NCI-H146 (cell line): Measurements from ENCODE around the gene C11orf16.
"Not testable (repeated sequence)": the region's sequence is repeated elsewhere in the genome, so short reads cannot be mapped to it uniquely, and the experiment has no call there.

ENCODE experiments used
- DNase-seq: peaks from one replicate; lab custom pipeline; 2025; lab: John Stamatoyannopoulos, UW

C11orf16 gene

DNA sequence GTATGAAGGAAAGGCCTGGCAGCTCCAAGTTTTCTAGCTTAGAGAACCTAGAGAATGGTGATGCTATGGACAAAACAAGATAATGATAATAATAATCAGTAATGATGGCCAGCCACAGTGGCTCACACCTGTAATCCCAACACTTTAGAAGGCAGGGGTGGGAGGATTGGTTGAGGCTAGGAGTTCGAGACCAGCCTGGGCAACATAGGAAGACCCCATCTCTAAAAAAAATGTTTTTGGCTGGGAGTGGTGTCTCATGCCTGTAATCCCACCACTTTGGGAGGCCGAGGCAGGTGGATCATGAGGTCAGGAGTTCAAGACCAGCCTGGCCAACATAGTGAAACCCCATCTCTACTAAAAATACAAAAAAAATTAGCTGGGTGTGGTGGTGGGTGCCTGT, 3.0 kb upstream of the C11orf16 start:
- not testable (repeated sequence) for DNase-seq

- DNase-seq, result no peak
Measured at GRCh38 chr11:8934742-8935488, 2.2 kb upstream of the C11orf16 start.

GRCh38 chr11:8933931-8934330, 1.2 kb upstream of the C11orf16 start:
- DNase-seq, result no peak

DNA sequence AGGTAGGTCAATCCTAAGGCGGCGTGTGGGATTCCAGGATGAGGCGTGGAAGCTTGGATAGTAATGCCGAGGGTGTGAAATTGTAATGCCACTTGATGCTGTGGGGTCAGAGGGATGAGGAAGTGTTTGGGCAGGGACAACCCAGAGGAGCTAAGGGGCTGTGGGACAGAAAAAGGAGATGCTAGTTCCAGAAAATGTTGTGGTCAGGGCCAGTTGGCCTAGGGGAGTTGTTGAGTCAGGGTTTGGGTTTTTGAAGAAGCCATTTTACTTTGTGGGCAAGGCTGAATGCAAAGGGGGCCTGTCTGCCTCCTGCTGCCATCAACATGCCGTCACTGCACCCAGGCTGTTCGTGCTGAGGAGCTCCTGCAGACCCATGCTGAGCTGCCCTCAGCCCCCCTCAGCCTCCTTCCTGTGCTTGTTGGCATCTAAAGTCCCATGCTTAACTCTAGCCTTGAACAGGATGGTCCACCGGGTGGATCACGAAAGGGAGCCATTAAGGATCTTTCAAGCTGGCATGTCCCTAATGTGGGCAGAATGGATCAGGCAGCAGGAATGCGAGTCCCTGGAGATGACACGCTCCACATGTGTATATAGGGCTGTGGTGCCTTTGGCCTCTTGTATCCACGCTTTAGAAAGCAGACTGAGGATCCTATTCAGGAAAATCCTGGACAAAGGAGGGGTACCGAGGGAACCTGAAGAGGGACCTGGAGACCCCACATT, 2.1 kb downstream of the C11orf16 start:
- DNase-seq, result no peak

DNA sequence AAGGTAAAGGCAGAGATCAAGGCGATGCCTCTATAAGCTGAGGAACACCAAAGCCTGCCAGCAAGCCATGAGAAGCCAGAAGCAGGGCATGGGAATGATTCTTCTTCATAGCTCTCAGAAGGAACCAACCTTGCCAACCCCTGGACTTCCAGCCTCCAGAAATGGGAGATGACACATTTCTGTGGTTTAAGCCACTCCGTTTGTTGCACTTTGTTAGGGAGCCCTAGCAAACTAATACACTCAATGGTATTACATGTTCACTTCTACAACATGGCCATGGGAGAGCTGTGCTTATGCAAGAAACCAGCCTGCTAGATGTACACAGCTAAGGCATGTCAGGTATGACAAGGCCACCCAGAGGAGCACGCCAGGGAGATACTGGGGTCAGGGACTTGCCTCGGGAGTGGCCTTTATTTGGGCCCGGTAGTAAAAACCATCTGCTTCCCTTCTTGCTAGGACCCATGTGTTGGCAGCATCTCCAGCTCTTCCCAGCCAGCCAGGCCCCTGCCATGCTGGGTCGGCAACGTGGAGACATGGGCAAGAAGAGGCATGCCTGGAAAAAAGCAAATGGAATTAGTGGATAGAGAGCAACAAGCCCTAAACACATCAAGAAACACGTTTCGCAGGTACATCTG, 3.6 kb downstream of the C11orf16 start:
- DNase-seq, result no peak

DNA sequence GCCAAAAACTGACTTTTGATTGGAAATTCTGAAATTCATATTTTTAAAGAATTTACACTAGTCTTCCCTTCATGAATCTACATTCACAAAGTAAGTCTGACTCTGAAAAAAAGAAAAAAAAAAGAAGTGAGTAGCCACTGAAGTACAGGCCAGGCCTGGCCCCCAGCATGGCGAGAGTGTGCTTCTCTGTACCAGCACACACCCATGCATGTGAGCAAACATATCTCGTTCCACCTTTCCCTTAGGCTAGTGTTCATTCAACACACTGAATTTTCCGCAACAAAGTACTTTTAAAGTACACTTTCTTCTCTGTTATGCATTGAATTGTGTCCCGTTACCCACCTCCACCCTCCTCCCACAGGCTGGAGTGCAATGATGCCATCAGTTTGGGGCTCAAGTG, 4.5 kb downstream of the C11orf16 start:
- DNase-seq, result no peak

GRCh38 chr11:8927233-8927632, 5.5 kb downstream of the C11orf16 start:
- no peak for DNase-seq

- DNase-seq, result no peak
Measured at GRCh38 chr11:8926236-8926635, 6.5 kb downstream of the C11orf16 start.

DNA sequence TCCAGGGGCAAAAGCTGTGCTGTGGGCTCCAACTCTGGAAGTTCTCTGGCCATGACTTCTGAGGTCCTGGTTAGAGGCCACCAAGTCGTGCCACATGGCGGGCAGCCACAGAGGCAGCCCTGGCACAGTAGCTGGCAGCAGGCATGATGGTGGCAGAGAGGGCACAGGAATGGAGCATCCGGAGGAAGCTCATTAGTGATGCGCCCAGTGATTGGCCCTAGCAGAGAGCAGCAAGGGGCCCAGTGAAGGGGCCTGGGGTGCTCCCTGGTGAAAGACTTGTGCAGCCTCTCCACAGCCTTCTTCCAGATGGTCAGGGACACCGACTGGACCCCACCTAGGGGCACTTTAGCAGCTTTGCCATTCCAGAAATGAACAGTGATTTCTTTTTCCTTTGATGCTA, 7.0 kb downstream of the C11orf16 start:
- DNase-seq, result no peak

GRCh38 chr11:8922691-8923090, 10.1 kb downstream of the C11orf16 start:
- DNase-seq, result no peak

DNA sequence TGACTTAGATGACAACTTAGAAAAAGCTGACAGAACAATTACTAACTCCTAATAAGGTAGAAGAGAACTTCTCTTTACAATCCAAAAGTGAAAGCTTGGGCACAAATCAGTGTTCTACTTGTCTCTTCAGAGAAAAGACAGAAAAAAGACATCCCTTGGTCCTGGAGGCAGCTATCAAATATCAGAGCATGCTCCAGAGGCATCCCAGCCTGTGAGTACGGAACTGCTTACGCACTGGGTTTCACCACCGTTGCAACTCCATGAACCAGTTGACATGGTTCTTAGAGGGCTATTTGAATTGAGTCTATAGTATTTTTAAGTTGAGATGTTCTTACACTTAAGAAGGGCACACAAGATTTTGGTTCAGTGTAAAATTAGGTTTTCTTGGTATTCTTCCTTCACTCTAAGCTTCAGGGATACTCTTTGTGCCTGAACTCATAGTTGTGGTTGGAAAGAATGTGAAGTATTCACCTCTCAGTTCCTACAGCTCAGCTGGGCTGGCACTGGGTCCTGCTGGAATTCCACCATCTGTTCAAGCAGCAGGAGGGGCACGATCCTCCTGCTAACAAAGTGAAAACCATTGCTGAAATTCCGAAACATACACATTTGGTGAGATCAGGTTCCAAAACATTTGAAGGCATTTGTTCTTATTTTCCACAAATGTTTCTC, 15.5 kb downstream of the C11orf16 start:
- no peak for DNase-seq

DNA sequence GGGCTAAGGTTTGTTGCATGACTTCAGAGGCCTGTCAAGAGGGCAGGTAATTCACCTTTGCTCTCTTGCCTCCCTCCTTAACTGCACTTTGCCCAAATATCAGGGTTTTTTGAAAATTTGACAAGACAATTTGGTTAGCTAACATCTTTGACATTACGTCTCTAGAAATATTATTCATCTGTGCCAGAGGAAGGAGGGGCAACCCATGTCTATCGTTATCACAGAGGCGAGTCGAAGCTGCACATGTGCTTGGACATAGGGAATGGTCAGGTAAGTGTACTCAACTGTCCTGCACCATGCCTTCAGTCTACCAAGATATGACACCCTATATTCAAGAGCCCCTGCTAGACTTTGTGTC, 18.1 kb downstream of the C11orf16 start:
- no peak for DNase-seq

DNA sequence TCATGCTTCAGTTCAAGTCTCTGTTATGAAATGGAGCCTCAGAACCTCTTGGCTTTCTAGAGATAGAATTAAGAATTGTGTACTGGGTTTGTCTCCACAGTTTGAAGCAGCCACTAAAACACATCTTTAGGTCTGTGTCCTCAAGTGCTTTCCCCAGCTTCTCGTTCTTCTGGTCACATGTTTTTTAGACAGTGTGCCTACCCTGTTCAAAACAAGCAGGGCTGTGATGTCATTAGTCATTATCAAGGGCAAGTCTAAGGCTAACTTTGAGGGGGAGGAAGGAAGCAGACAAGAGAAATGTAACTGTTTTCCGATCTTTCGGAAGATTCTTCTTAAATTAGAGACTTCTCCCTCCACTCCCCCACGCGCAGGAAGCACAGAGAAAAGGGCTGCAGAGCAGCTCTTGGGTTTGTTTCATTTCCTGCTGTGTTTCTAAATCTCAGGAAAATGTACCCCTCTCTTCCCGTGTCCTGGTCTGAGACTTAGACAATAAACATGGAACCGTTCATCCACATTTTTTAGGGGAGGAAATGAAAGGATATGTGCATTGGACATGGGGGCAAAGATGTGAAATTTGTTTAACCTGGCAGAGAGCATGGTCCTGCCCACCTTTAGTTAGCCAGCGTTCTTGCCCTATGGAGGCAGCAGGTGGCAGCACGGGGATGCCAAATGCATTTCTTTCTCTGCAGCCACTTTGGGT, 18.6 kb downstream of the C11orf16 start:
- peak; percentile 31 for DNase-seq

GRCh38 chr11:8911029-8911823, 21.5 kb downstream of the C11orf16 start, which contains the start of gene AKIP1:
Gene AKIP1 (plus strand): TSS chr11:8911189. CDS start chr11:8911450, 261 bp downstream.
- peak; percentile 97 for DNase-seq

- DNase-seq, result no peak
Measured at GRCh38 chr11:8910649-8911026, 22.1 kb downstream of the C11orf16 start.

DNA sequence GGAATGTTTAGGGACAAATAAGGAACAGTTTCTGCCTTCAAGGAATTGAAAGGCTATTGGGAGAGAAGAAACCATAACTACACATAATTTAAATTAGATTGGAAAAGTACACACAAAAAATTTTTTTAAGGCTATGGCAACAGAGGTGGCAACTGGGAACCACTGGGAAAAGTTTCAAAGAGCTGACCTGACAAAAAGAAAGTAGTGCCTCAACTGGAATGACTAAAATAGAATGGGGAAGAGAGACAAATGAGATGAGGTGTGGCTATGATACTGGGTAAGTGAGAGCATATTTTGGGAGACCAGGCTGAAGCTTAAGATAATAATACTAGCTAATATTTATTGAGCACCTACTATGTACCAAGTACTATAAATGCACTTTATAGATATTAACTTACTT, 24.6 kb downstream of the C11orf16 start:
- DNase-seq, result no peak

GRCh38 chr11:8907116-8907515, 25.6 kb downstream of the C11orf16 start:
- no peak for DNase-seq

DNA sequence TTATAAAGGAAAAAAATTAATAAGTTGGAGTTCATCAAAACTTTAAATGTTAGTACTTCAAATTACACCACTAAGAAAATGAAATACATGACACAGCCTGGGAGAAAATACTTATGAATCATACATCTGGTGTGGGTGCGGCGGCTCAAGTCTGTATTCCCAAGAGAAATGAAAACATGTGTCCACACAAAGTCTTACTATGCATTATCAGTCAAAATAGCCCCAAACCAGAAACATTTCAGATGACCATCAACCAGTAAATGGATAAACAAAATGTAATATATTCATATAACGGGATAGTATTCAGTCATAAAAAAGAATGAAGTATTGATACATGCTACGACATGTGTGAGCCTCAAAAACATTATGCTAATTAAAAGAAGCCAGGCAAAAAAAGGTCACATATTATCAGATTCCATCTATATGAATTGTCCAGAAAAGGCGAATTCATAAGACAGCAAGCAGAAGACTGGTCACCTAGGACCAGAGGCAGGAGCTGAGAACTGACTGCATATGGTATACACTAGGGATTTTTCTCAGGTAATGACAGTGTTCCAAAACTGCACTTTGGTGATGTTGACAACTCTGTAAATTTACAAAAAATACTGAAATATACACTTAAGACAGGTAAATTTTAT, 27.1 kb downstream of the C11orf16 start:
- no peak for DNase-seq

- DNase-seq, result no peak
Measured at GRCh38 chr11:8899119-8899753, 33.5 kb downstream of the C11orf16 start.

- not testable (repeated sequence) for DNase-seq
Measured at GRCh38 chr11:8891185-8891584, 41.6 kb downstream of the C11orf16 start.
